GM13977 (cell line): ENCODE measurements around the gene MTERF4.
"Not testable (repeated sequence)": the region's sequence is repeated elsewhere in the genome, so short reads cannot be mapped to it uniquely, and the experiment has no call there.

Source experiments
- DNase-seq: peaks from one replicate; pipeline ENCODE4 v3.0.0; 2012; ENCODE audit warnings: low spot score
- CTCF ChIP-seq: IDR thresholded peaks from 2 replicates; pipeline ENCODE4 v1.5.1; 2012; ENCODE audit warnings: mild to moderate bottlenecking, control low read depth; ENCODE audit not compliant: insufficient read depth; ENCODE audit errors: extremely low read depth, missing control alignments
- in situ Hi-C: fragments of 300-500 bp; cut with MboI; formaldehyde crosslinking; loops from one replicate; pipeline ENCODE4 v1.12.0; 2022; ENCODE audit warnings: low sequenced_read_pairs, low pct_unique_long_range_greater_than_20kb, mixed read lengths, inconsistent platforms; ENCODE audit not compliant: unreplicated experiment

The MTERF4 gene

GRCh38 chr2:241095594-241096290 lies 6.3 kb downstream of the MTERF4 start:
- no peak for TF ChIP-seq CTCF
- DNase-seq: no peak
- in situ Hi-C loops: no loop called here

GRCh38 chr2:241094924-241095420 lies 7.1 kb downstream of the MTERF4 start:
- TF ChIP-seq CTCF: no peak
- DNase-seq: no peak
- in situ Hi-C loops: no loop called here

GRCh38 chr2:241094172-241094571 lies 7.9 kb downstream of the MTERF4 start:
- DNase-seq: no peak
- in situ Hi-C loops: no loop called here

GRCh38 chr2:241093133-241093781 lies 8.8 kb downstream of the MTERF4 start:
- in situ Hi-C loops, DNase-seq: not testable (repeated sequence)

More at GRCh38 chr2:241094172-241094571, 7.9 kb downstream of the MTERF4 start:
- no peak for TF ChIP-seq CTCF

- in situ Hi-C loops: no loop called here
- TF ChIP-seq CTCF: no peak
- no peak for DNase-seq
Observed at GRCh38 chr2:241092677-241093076, 9.4 kb downstream of the MTERF4 start.

- no peak for DNase-seq
- in situ Hi-C loops: no loop called here
- no peak for TF ChIP-seq CTCF
Observed at GRCh38 chr2:241091734-241092445, 10.2 kb downstream of the MTERF4 start.

GRCh38 chr2:241091201-241091600 lies 10.9 kb downstream of the MTERF4 start:
- no peak for TF ChIP-seq CTCF
- in situ Hi-C loops: no loop called here
- DNase-seq: no peak
